ENCODE data around the gene ADAM12. TPM values are rescaled to one million over a fixed set of nuclear protein-coding genes. Genes with fewer than 3 reads are reported as not detected.

The ADAM12 gene
- total and polyA plus RNA-seq, 2 experiments from 2014 or later, result 0.13 to 0.87 TPM

GRCh38 chr10:126393076-126393475 is 4.8 kb upstream of the ADAM12 start (continued):
- TF ChIP-seq ZNF462 (CRISPR knock-in tag; IDR thresholded peaks at IDR 0.05), result no peak

GRCh38 chr10:126392469-126392868 is 4.2 kb upstream of the ADAM12 start:
- H3K27me3 Mint-ChIP-seq (ENCODE audit: insufficient read depth, low read depth, poor library complexity), result peaks cover 25% of the 10 kb centered on the region
- Histone ChIP-seq H3K27ac (ENCODE audit: low read depth) (no peak overlapping the region), H3K79me2 (replicated peaks; ENCODE audit: insufficient read depth) (no peaks in the 10 kb centered on the region), H3K4me3 (no peak overlapping the region), H3K36me3 (ENCODE audit: insufficient read depth) (no peaks in the 10 kb centered on the region), H3K27me3 (ENCODE audit: insufficient read depth) (peaks cover 35% of the 10 kb centered on the region), H2AFZ (no peak overlapping the region), H3K4me2 (no peak overlapping the region), H4K20me1 (replicated peaks; ENCODE audit: insufficient read depth) (no peaks in the 10 kb centered on the region), H3K9me2 (ENCODE audit: insufficient read depth) (no peaks in the 10 kb centered on the region), H3K4me1 (ENCODE audit: insufficient read depth) (peaks cover 7% of the 10 kb centered on the region; the same call in 1 of the 2 replicates), H3F3A (replicated peaks; ENCODE audit: low read depth) (no peaks in the 10 kb centered on the region)
- H3K4me3 Mint-ChIP-seq, result no peak overlapping the region
- H3K36me3 Mint-ChIP-seq (ENCODE audit: low read depth), result no peaks in the 10 kb centered on the region
- no peak for DNase-seq (ENCODE audit: low spot score)
- peaks cover 4% of the 10 kb centered on the region for H3K4me1 Mint-ChIP-seq
- H3K9me3 Mint-ChIP-seq, result no peaks in the 10 kb centered on the region; the same call in 2 of the 3 replicates
- H3K27ac Mint-ChIP-seq, result no peak overlapping the region
- no peak for ATAC-seq
- TF ChIP-seq ZNF114 (CRISPR knock-in tag; IDR thresholded peaks at IDR 0.05) (no peak), JUNB (IDR thresholded peaks at IDR 0.05; ENCODE audit: unreplicated experiment) (no peak), CREB1 (CRISPR knock-in tag; IDR thresholded peaks at IDR 0.05; ENCODE audit: low read depth) (no peak), ETS1 (IDR thresholded peaks at IDR 0.05) (no peak), CTCF (conservative IDR thresholded peaks at IDR 0.05; ENCODE audit: low read depth in 2 of 2) (no peak), ZNF331 (CRISPR knock-in tag; IDR thresholded peaks at IDR 0.05; ENCODE audit: low read depth) (no peak), POLR2AphosphoS5 (IDR thresholded peaks at IDR 0.05; ENCODE audit: low read depth) (no peak), REST (IDR thresholded peaks at IDR 0.05; ENCODE audit: unreplicated experiment) (no peak), STAT1 (IDR thresholded peaks at IDR 0.05; ENCODE audit: unreplicated experiment) (no peak), EZH2 (IDR thresholded peaks at IDR 0.05; ENCODE audit: low read depth, unreplicated experiment) (no peak)
